Measurements from ENCODE around the gene FNDC10.

- TF ChIP-seq, protein P1, sequence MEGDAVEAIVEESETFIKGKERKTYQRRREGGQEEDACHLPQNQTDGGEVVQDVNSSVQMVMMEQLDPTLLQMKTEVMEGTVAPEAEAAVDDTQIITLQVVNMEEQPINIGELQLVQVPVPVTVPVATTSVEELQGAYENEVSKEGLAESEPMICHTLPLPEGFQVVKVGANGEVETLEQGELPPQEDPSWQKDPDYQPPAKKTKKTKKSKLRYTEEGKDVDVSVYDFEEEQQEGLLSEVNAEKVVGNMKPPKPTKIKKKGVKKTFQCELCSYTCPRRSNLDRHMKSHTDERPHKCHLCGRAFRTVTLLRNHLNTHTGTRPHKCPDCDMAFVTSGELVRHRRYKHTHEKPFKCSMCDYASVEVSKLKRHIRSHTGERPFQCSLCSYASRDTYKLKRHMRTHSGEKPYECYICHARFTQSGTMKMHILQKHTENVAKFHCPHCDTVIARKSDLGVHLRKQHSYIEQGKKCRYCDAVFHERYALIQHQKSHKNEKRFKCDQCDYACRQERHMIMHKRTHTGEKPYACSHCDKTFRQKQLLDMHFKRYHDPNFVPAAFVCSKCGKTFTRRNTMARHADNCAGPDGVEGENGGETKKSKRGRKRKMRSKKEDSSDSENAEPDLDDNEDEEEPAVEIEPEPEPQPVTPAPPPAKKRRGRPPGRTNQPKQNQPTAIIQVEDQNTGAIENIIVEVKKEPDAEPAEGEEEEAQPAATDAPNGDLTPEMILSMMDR (IDR thresholded peaks at IDR 0.05; ENCODE audit: insufficient read depth, low read depth, low read length): no peak
- TF ChIP-seq EZH2 (IDR thresholded peaks at IDR 0.05; ENCODE audit: insufficient read depth, low read length): no peak
These were observed 8.5 kb downstream of the FNDC10 start for GRCh38 chr1:1591452-1591851.
